Measurements from ENCODE around the gene LDAH. TPM values are rescaled to one million over a fixed set of nuclear protein-coding genes. Genes with fewer than 3 reads are reported as not detected.

Gene LDAH
- total RNA-seq (10 to 100 TPM; 13.7 to 30.8 TPM), polyA plus RNA-seq (1 to 10 TPM; 5.0 to 9.3 TPM)
- long read RNA-seq, donor 1, transcript LDAH-201 (7 exons, 2,907 nt), result major isoform, 6 of 7 reads
- long read RNA-seq, donor 1, partial matches to known transcripts, result 0 of 7 reads
- long read RNA-seq, donor 1, other reads (novel, unspliced or antisense), result 0 of 7 reads
- long read RNA-seq, donor 2, partial matches to known transcripts, result 0 of 1 reads
- long read RNA-seq, donor 2, other reads (novel, unspliced or antisense), result 0 of 1 reads
- long read RNA-seq, donor 3, partial matches to known transcripts, result 0 of 3 reads
- long read RNA-seq, donor 3, other reads (novel, unspliced or antisense), result 0 of 3 reads
- long read RNA-seq, donor 4, partial matches to known transcripts, result 0 of 1 reads
- long read RNA-seq, donor 4, other reads (novel, unspliced or antisense), result 0 of 1 reads
- long read RNA-seq, donor 5, partial matches to known transcripts, result 0 of 3 reads
- long read RNA-seq, donor 5, other reads (novel, unspliced or antisense), result 0 of 3 reads

- Histone ChIP-seq H3K9ac (ENCODE audit: insufficient read depth in 1 of 2, low read length in 2 of 2) (peak within 1 kb of the TSS; percentile 90 to 94), H3K27ac (ENCODE audit: low read depth in 1 of 2, low read length in 1 of 2) (peak within 1 kb of the TSS; percentile 80 to 95), H3K36me3 (ENCODE audit: control insufficient read depth in 4 of 4, insufficient read depth in 4 of 4, low read length in 4 of 4) (peaks cover 0 to 6% (median 0%) of the 10 kb centered on the region in 4 donors), H3K4me1 (ENCODE audit: control insufficient read depth in 5 of 5, insufficient read depth in 5 of 5, low read length in 5 of 5) (no peaks in the 10 kb centered on the region), H3K4me3 (peak within 1 kb of the TSS; percentile 85), H3K9me3 (ENCODE audit: control insufficient read depth in 4 of 4, insufficient read depth in 3 of 4, low read length in 3 of 4) (no peaks in the 10 kb centered on the region), H3K27me3 (ENCODE audit: control insufficient read depth in 3 of 3, insufficient read depth in 3 of 3, low read length in 2 of 3) (peaks cover 0 to 2% (median 0%) of the 10 kb centered on the region in 3 donors)
- WGBS, 2 donors, result 1% methylated on average over 46 of the region's 46 CpGs
- ATAC-seq (ENCODE audit: insufficient read depth, low FRiP score), result peak; percentile 92
- TF ChIP-seq CTCF (IDR thresholded peaks at IDR 0.05; ENCODE audit: control extremely low read depth, extremely low read depth), result no peak
- peak; percentile 96 to 97 (median 97) for DNase-seq
Observed at GRCh38 chr2:20822535-20823490, at the start of gene LDAH. TSS of gene LDAH (minus strand) at chr2:20823101. CDS start at chr2:20801463, 21,638 bp downstream.

- ATAC-seq (ENCODE audit: insufficient read depth, low FRiP score), result no peak
- WGBS, 2 donors, result 22 to 48% methylated on average over 2 of the region's 2 CpGs
- H3K9me3 ChIP-seq (ENCODE audit: control insufficient read depth in 4 of 4, insufficient read depth in 3 of 4, low read length in 3 of 4), result peaks cover 0 to 5% (median under 1%) of the 10 kb centered on the region in 4 donors
- H3K36me3 ChIP-seq (ENCODE audit: control insufficient read depth in 4 of 4, insufficient read depth in 4 of 4, low read length in 4 of 4), result no peaks in the 10 kb centered on the region
- H3K4me3 ChIP-seq, result no peak overlapping the region
- H3K27me3 ChIP-seq (ENCODE audit: control insufficient read depth in 3 of 3, insufficient read depth in 3 of 3, low read length in 2 of 3), result peaks cover 0 to 9% (median 0%) of the 10 kb centered on the region in 3 donors
- no peaks in the 10 kb centered on the region for H3K4me1 ChIP-seq (ENCODE audit: control insufficient read depth in 5 of 5, insufficient read depth in 5 of 5, low read length in 5 of 5)
- no peak for TF ChIP-seq CTCF (IDR thresholded peaks at IDR 0.05; ENCODE audit: control extremely low read depth, extremely low read depth)
- H3K9ac ChIP-seq (ENCODE audit: insufficient read depth in 1 of 2, low read length in 2 of 2), result no peak overlapping the region
- no peak overlapping the region for H3K27ac ChIP-seq (ENCODE audit: low read depth in 1 of 2, low read length in 1 of 2)
- no peak for DNase-seq
Observed at GRCh38 chr2:20868377-20868776, 45.5 kb upstream of the LDAH start.

GRCh38 chr2:20862850-20863249 is 39.9 kb upstream of the LDAH start:
- no peaks in the 10 kb centered on the region for H3K4me1 ChIP-seq (ENCODE audit: control insufficient read depth in 5 of 5, insufficient read depth in 5 of 5, low read length in 5 of 5)
- H3K36me3 ChIP-seq (ENCODE audit: control insufficient read depth in 4 of 4, insufficient read depth in 4 of 4, low read length in 4 of 4), result no peaks in the 10 kb centered on the region
- H3K27ac ChIP-seq (ENCODE audit: low read depth in 1 of 2, low read length in 1 of 2), result no peak overlapping the region
- no peak for ATAC-seq (ENCODE audit: insufficient read depth, low FRiP score)
- WGBS, 2 donors, result 68 to 73% methylated on average over 6 of the region's 6 CpGs
- DNase-seq, result no peak
- no peak overlapping the region for H3K4me3 ChIP-seq
- no peaks in the 10 kb centered on the region for H3K27me3 ChIP-seq (ENCODE audit: control insufficient read depth in 3 of 3, insufficient read depth in 3 of 3, low read length in 2 of 3)
- H3K9ac ChIP-seq (ENCODE audit: insufficient read depth in 1 of 2, low read length in 2 of 2), result no peak overlapping the region
- H3K9me3 ChIP-seq (ENCODE audit: control insufficient read depth in 4 of 4, insufficient read depth in 3 of 4, low read length in 3 of 4), result peaks cover 0 to 5% (median under 1%) of the 10 kb centered on the region in 4 donors
- TF ChIP-seq CTCF (IDR thresholded peaks at IDR 0.05; ENCODE audit: control extremely low read depth, extremely low read depth), result no peak
